ENCODE data around the gene MAB21L1.

- TF ChIP-seq POLR2AphosphoS5 (IDR thresholded peaks at IDR 0.05) (no peak), EP300 (IDR thresholded peaks at IDR 0.05) (no peak)
- TF ChIP-seq, protein P1, sequence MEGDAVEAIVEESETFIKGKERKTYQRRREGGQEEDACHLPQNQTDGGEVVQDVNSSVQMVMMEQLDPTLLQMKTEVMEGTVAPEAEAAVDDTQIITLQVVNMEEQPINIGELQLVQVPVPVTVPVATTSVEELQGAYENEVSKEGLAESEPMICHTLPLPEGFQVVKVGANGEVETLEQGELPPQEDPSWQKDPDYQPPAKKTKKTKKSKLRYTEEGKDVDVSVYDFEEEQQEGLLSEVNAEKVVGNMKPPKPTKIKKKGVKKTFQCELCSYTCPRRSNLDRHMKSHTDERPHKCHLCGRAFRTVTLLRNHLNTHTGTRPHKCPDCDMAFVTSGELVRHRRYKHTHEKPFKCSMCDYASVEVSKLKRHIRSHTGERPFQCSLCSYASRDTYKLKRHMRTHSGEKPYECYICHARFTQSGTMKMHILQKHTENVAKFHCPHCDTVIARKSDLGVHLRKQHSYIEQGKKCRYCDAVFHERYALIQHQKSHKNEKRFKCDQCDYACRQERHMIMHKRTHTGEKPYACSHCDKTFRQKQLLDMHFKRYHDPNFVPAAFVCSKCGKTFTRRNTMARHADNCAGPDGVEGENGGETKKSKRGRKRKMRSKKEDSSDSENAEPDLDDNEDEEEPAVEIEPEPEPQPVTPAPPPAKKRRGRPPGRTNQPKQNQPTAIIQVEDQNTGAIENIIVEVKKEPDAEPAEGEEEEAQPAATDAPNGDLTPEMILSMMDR (IDR thresholded peaks at IDR 0.05), result no peak
Observed at GRCh38 chr13:35514061-35514477, 37.6 kb upstream of the MAB21L1 start.

All from sigmoid colon (tissue), 4 donors.